Lung (tissue), 12 donors: ENCODE results near the gene IL36B. TPM values are rescaled to one million over a fixed set of nuclear protein-coding genes. Genes with fewer than 3 reads are reported as not detected.

Source experiments
- ATAC-seq: fragments of 200-7000 bp; cut with Tn5 transposase; one replicate; pipeline ENCODE4 v1.9.1; 2020; ENCODE audit warnings: moderate number of reproducible peaks; ENCODE audit not compliant: insufficient read depth, low FRiP score
- DNase-seq, 3 donors: peaks; one replicate each; pipeline ENCODE4 v3.0.0-alpha.2; 2013 to 2017
- H3K27ac ChIP-seq, 2 donors: one replicate each; pipeline ENCODE4 v1.5.1; 2013; ENCODE audit warnings: mild to moderate bottlenecking in 2 of 2, moderate library complexity in 2 of 2, control low read depth in 1 of 2, inconsistent platforms in 1 of 2, low read depth in 1 of 2, low read length in 1 of 2
- H3K27me3 ChIP-seq, 3 donors: one replicate each; pipeline ENCODE4 v1.5.1; 2013; ENCODE audit warnings: low read length in 2 of 3; ENCODE audit not compliant: control insufficient read depth in 3 of 3, insufficient read depth in 3 of 3
- H3K36me3 ChIP-seq, 4 donors: one replicate each; pipeline ENCODE4 v1.5.1; 2013; ENCODE audit warnings: low read length in 4 of 4, mild to moderate bottlenecking in 1 of 4, moderate library complexity in 1 of 4; ENCODE audit not compliant: control insufficient read depth in 4 of 4, insufficient read depth in 4 of 4
- H3K4me1 ChIP-seq, 5 donors: one replicate each; pipeline ENCODE4 v1.5.1; 2013; ENCODE audit warnings: low read length in 5 of 5, mild to moderate bottlenecking in 2 of 5, moderate library complexity in 1 of 5; ENCODE audit not compliant: control insufficient read depth in 5 of 5, insufficient read depth in 5 of 5
- H3K4me3 ChIP-seq: one replicate; pipeline ENCODE4 v1.5.1; 2013; ENCODE audit warnings: mild to moderate bottlenecking, control low read depth, moderate library complexity
- H3K9ac ChIP-seq, 2 donors: one replicate each; pipeline ENCODE4 v1.5.1; 2013; ENCODE audit warnings: low read length in 2 of 2, control low read depth in 1 of 2; ENCODE audit not compliant: insufficient read depth in 1 of 2
- H3K9me3 ChIP-seq, 4 donors: one replicate each; pipeline ENCODE4 v1.5.1; 2013; ENCODE audit warnings: low read length in 3 of 4, mild to moderate bottlenecking in 1 of 4, moderate library complexity in 1 of 4; ENCODE audit not compliant: control insufficient read depth in 4 of 4, insufficient read depth in 3 of 4
- WGBS, 2 donors: extraction: QIAGEN DNeasy Blood & Tissue Kit; methylation state at CpG; one replicate each; pipeline ENCODE4 v1.1.7; 2013; 5-methylcytosine and 5-hydroxymethylcytosine counted together
- polyA plus RNA-seq, 2 donors: library from polyadenylated mRNA; stranded (reverse); fragments of 200-250 nt; gene quantifications; one replicate each; pipeline ENCODE4 v1.2.1, GENCODE V29; 2013
- total RNA-seq, 2 donors: library from RNA; depleted of rRNA in 1 of 2; stranded (reverse); fragments of >200 nt in 1 of 2; gene quantifications; one replicate each; pipeline ENCODE4 v1.2.1, GENCODE V29; 2014 to 2021
- TF ChIP-seq, protein P1 (sequence below): IDR thresholded peaks from 2 replicates; pipeline ENCODE4 v1.5.1; 2012; ENCODE audit warnings: mild to moderate bottlenecking; ENCODE audit errors: control extremely low read depth, extremely low read depth
- donor health status: control.
- donor health status: control.
- donor health status: Bipolar disorder and iron deficiency.
- donor health status: healthy.
- donor health status: DM: yes; HTN: yes; CAD: no.

Gene IL36B
- total and polyA plus RNA-seq, 4 donors: 0.05 TPM; not detected in 3

GRCh38 chr2:112995346-112995920, 57.2 kb downstream of the IL36B start:
- Histone ChIP-seq H3K27ac (no peak overlapping the region), H3K27me3 (no peaks in the 10 kb centered on the region), H3K36me3 (no peaks in the 10 kb centered on the region), H3K4me1 (peaks cover 0 to 7% (median 0%) of the 10 kb centered on the region in 5 donors), H3K4me3 (no peak overlapping the region), H3K9me3 (peaks cover 0 to 15% (median 8%) of the 10 kb centered on the region in 4 donors), H3K9ac (no peak overlapping the region)
- ATAC-seq (no peak), DNase-seq (no peak)
- WGBS, 2 donors: 88 to 94% methylated on average over 14 of the region's 14 CpGs
- TF ChIP-seq, protein P1, sequence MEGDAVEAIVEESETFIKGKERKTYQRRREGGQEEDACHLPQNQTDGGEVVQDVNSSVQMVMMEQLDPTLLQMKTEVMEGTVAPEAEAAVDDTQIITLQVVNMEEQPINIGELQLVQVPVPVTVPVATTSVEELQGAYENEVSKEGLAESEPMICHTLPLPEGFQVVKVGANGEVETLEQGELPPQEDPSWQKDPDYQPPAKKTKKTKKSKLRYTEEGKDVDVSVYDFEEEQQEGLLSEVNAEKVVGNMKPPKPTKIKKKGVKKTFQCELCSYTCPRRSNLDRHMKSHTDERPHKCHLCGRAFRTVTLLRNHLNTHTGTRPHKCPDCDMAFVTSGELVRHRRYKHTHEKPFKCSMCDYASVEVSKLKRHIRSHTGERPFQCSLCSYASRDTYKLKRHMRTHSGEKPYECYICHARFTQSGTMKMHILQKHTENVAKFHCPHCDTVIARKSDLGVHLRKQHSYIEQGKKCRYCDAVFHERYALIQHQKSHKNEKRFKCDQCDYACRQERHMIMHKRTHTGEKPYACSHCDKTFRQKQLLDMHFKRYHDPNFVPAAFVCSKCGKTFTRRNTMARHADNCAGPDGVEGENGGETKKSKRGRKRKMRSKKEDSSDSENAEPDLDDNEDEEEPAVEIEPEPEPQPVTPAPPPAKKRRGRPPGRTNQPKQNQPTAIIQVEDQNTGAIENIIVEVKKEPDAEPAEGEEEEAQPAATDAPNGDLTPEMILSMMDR: no peak

- H3K4me1 ChIP-seq: peaks cover 0 to 7% (median 0%) of the 10 kb centered on the region in 5 donors
- H3K27me3 ChIP-seq: no peaks in the 10 kb centered on the region
- DNase-seq (no peak), ATAC-seq (no peak)
- H3K9ac ChIP-seq: no peak overlapping the region
- H3K36me3 ChIP-seq: no peaks in the 10 kb centered on the region
- peaks cover 0 to 9% (median 8%) of the 10 kb centered on the region in 4 donors for H3K9me3 ChIP-seq
- TF ChIP-seq, protein P1: no peak
- no peak overlapping the region for H3K4me3 ChIP-seq
- WGBS, 2 donors: 93 to 98% methylated on average over 2 of the region's 2 CpGs
- H3K27ac ChIP-seq: no peak overlapping the region
Measured at GRCh38 chr2:112994648-112995047, 58.0 kb downstream of the IL36B start.

DNA sequence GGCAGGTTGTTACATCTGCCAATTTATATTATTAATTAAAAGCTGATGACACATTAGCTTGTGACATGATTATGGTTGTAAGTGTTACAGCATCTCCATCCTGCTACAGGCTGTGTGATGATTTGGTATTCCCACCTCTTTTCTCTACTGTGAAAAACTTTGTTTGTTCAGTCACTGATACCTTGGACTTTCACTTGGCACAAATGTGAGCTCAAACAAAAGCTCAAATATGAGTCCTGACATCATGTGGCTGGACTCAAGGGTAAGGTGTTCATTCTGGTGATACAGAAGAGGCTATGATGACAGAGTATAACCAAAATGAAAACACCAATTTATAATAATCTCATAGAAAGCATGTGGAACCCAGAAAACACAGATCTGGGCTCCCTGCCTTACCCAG, 58.8 kb downstream of the IL36B start:
- H3K9ac ChIP-seq: no peak overlapping the region

More for the DNA sequence above, 58.8 kb downstream of the IL36B start:
- H3K4me1 ChIP-seq: peaks cover 0 to 7% (median 0%) of the 10 kb centered on the region in 5 donors
- H3K9me3 ChIP-seq: peaks cover 0 to 9% (median 6%) of the 10 kb centered on the region in 4 donors
- DNase-seq (no peak), ATAC-seq (no peak)
- H3K27ac ChIP-seq: no peak overlapping the region
- no peak overlapping the region for H3K4me3 ChIP-seq
- no peaks in the 10 kb centered on the region for H3K36me3 ChIP-seq
- TF ChIP-seq, protein P1: no peak
- H3K27me3 ChIP-seq: no peaks in the 10 kb centered on the region
